ENCODE measurements around the gene B3GNT2.

- TF ChIP-seq ZNF12 (CRISPR knock-in tag; IDR thresholded peaks at IDR 0.05) (no peak), CREB1 (IDR thresholded peaks at IDR 0.05) (no peak), CREB1 (CRISPR knock-in tag; IDR thresholded peaks at IDR 0.05) (no peak), GABPB1 (CRISPR knock-in tag; IDR thresholded peaks at IDR 0.05) (no peak), RBM14 (IDR thresholded peaks at IDR 0.05; ENCODE audit: borderline replicate concordance, insufficient read depth, low read depth, low read length) (no peak), TEAD4 (IDR thresholded peaks at IDR 0.05; ENCODE audit: low read length) (no peak), TEAD4 (CRISPR knock-in tag; IDR thresholded peaks at IDR 0.05; ENCODE audit: borderline replicate concordance) (no peak), EZH2 (IDR thresholded peaks at IDR 0.05; ENCODE audit: borderline replicate concordance, low read depth, low read length) (no peak), GTF2E2 (tag; IDR thresholded peaks at IDR 0.05) (no peak), BRCA1 (IDR thresholded peaks at IDR 0.05) (no peak), BRCA1 (CRISPR knock-in tag; IDR thresholded peaks at IDR 0.05) (no peak), LARP7 (IDR thresholded peaks at IDR 0.05) (no peak), USF1 (CRISPR knock-in tag; IDR thresholded peaks at IDR 0.05) (no peak), CBX2 (IDR thresholded peaks at IDR 0.05; ENCODE audit: insufficient read depth, low read length, poor library complexity, severe bottlenecking) (no peak)
Observed at GRCh38 chr2:62248226-62248625, 52.3 kb downstream of the B3GNT2 start.

Measured in K562 (cell line).